HEK293 (cell line): ENCODE results near the gene SLC12A4.
A peak's percentile ranks its signal among the peaks of the same experiment; 100 is the strongest.

ENCODE experiments used
- CTCF ChIA-PET: fragments of 350-600 bp; formaldehyde crosslinking; extraction: SDS; loops from one replicate; lab custom pipeline; 2021; ENCODE audit warnings: antibody characterized with exemption; lab: Yijun Ruan, JAX
- POLR2A ChIA-PET: fragments of 300-600 bp; formaldehyde crosslinking; extraction: SDS; loops from one replicate; lab custom pipeline; 2020; ENCODE audit warnings: antibody characterized with exemption, inconsistent platforms; lab: Yijun Ruan, JAX
- H3K27ac ChIP-seq: fragments of 200-500 bp; sonication (Bioruptor generic); 2 replicates; pipeline ENCODE4 v1.5.1; 2014; ENCODE audit warnings: low read depth, low read length, control low read depth, inconsistent platforms; ENCODE audit errors: extremely low read depth
- H3K36me3 ChIP-seq, 2 experiments: fragments of 200-500 bp in 1 of 2; sonication (Bioruptor generic) in 1 of 2; 1 replicate in 1 of 2; 2 replicates in 1 of 2; pipeline ENCODE4 v1.5.1; 2014 to 2017; ENCODE audit warnings: inconsistent platforms in 2 of 2, low read length in 2 of 2; ENCODE audit not compliant: control insufficient read depth in 2 of 2, insufficient read depth in 1 of 2
- H3K4me1 ChIP-seq: fragments of 200-500 bp; sonication (Bioruptor generic); 2 replicates; pipeline ENCODE4 v1.5.1; 2014; ENCODE audit warnings: mild to moderate bottlenecking, low read length, inconsistent platforms; ENCODE audit not compliant: control insufficient read depth, insufficient read depth
- H3K4me3 ChIP-seq: 2 replicates; pipeline ENCODE4 v1.5.1; 2011; ENCODE audit warnings: low read depth, mild to moderate bottlenecking, control low read depth, low read length, moderate library complexity
- H3K9me3 ChIP-seq: fragments of 200-500 bp; sonication (Bioruptor generic); 2 replicates; pipeline ENCODE4 v1.5.1; 2014; ENCODE audit warnings: low read depth, low read length, inconsistent platforms; ENCODE audit not compliant: control insufficient read depth, insufficient read depth
- MYNN ChIP-seq: fragments of 450-650 bp; formaldehyde crosslinking; IDR thresholded peaks from 2 replicates; pipeline ENCODE4 v1.5.1; 2016; ENCODE audit warnings: missing biosample characterization, missing genetic modification characterization, borderline replicate concordance
- PRDM1 ChIP-seq: fragments of 450-650 bp; formaldehyde crosslinking; IDR thresholded peaks from 2 replicates; pipeline ENCODE4; 2016; ENCODE audit warnings: missing biosample characterization, missing genetic modification characterization
- REPIN1 ChIP-seq: fragments of 450-650 bp; formaldehyde crosslinking; IDR thresholded peaks from 2 replicates; pipeline ENCODE4 v1.5.1; 2017; ENCODE audit warnings: missing biosample characterization, missing genetic modification characterization, low read depth
- SCRT1 ChIP-seq: fragments of 450-650 bp; formaldehyde crosslinking; IDR thresholded peaks from 2 replicates; pipeline ENCODE4 v1.5.1; 2016; ENCODE audit warnings: missing biosample characterization, missing genetic modification characterization, borderline replicate concordance
- SCRT2 ChIP-seq: fragments of 450-650 bp; formaldehyde crosslinking; IDR thresholded peaks from 2 replicates; pipeline ENCODE4 v1.5.1; 2016; ENCODE audit warnings: missing biosample characterization, missing genetic modification characterization
- ZBTB20 ChIP-seq: fragments of 450-650 bp; formaldehyde crosslinking; IDR thresholded peaks from 2 replicates; pipeline ENCODE4 v1.5.1; 2016; ENCODE audit warnings: missing biosample characterization, missing genetic modification characterization
- ZFHX2 ChIP-seq: fragments of 450-650 bp; formaldehyde crosslinking; conservative IDR thresholded peaks from 2 replicates; pipeline ENCODE4 v1.5.1; 2016; ENCODE audit warnings: missing biosample characterization, missing genetic modification characterization
- ZFP41 ChIP-seq: fragments of 450-650 bp; formaldehyde crosslinking; IDR thresholded peaks from 2 replicates; pipeline ENCODE4 v1.5.1; 2016; ENCODE audit warnings: missing biosample characterization, missing genetic modification characterization, borderline replicate concordance
- ZIC2 ChIP-seq: fragments of 450-650 bp; formaldehyde crosslinking; IDR thresholded peaks from 2 replicates; pipeline ENCODE4 v1.5.1; 2016; ENCODE audit warnings: missing biosample characterization, missing genetic modification characterization
- ZNF214 ChIP-seq: fragments of 450-650 bp; formaldehyde crosslinking; IDR thresholded peaks from 2 replicates; pipeline ENCODE4 v1.5.1; 2017; ENCODE audit warnings: missing biosample characterization, mild to moderate bottlenecking, missing genetic modification characterization, borderline replicate concordance
- ZNF335 ChIP-seq: fragments of 450-650 bp; formaldehyde crosslinking; conservative IDR thresholded peaks from 2 replicates; pipeline ENCODE4 v1.5.1; 2016; ENCODE audit warnings: missing biosample characterization, missing genetic modification characterization
- ZNF341 ChIP-seq: fragments of 450-650 bp; formaldehyde crosslinking; IDR thresholded peaks from 2 replicates; pipeline ENCODE4; 2016; ENCODE audit warnings: low read depth, missing biosample characterization, missing genetic modification characterization
- ZNF423 ChIP-seq: fragments of 450-650 bp; formaldehyde crosslinking; IDR thresholded peaks from 2 replicates; pipeline ENCODE4 v1.5.1; 2016; ENCODE audit warnings: missing biosample characterization, missing genetic modification characterization
- ZNF549 ChIP-seq: fragments of 450-650 bp; IDR thresholded peaks from 2 replicates; pipeline ENCODE4 v1.5.1; 2018; ENCODE audit warnings: missing biosample characterization, missing genetic modification characterization, mild to moderate bottlenecking, inconsistent platforms, moderate library complexity
- ZNF596 ChIP-seq: fragments of 450-650 bp; IDR thresholded peaks from 2 replicates; pipeline ENCODE4 v1.5.0; 2018; ENCODE audit warnings: missing biosample characterization, mild to moderate bottlenecking, missing genetic modification characterization, moderate library complexity
- ZNF707 ChIP-seq: fragments of 450-650 bp; formaldehyde crosslinking; IDR thresholded peaks from 2 replicates; pipeline ENCODE4 v1.5.1; 2016; ENCODE audit warnings: missing biosample characterization, missing genetic modification characterization
- ZNF791 ChIP-seq: fragments of 450-650 bp; formaldehyde crosslinking; IDR thresholded peaks from 2 replicates; pipeline ENCODE4 v1.5.1; 2016; ENCODE audit warnings: missing biosample characterization, missing genetic modification characterization
- TF ChIP-seq, protein P1 (sequence below): fragments of 450-650 bp; formaldehyde crosslinking; IDR thresholded peaks from 2 replicates; pipeline ENCODE4 v1.5.1; 2016; ENCODE audit warnings: missing biosample characterization, missing genetic modification characterization
- TF ChIP-seq, protein P2 (sequence below): fragments of 450-650 bp; formaldehyde crosslinking; IDR thresholded peaks from 2 replicates; pipeline ENCODE4 v1.5.1; 2016; ENCODE audit warnings: missing biosample characterization, missing genetic modification characterization
- TF ChIP-seq, protein P3 (sequence below): fragments of 450-650 bp; formaldehyde crosslinking; IDR thresholded peaks from 2 replicates; pipeline ENCODE4 v1.5.1; 2017; ENCODE audit warnings: missing biosample characterization, missing genetic modification characterization
- TF ChIP-seq, protein P4 (sequence below): fragments of 450-650 bp; formaldehyde crosslinking; IDR thresholded peaks from 2 replicates; pipeline ENCODE4 v1.5.1; 2016; ENCODE audit warnings: missing biosample characterization, missing genetic modification characterization
- TF ChIP-seq, protein P5 (sequence below): fragments of 450-650 bp; formaldehyde crosslinking; IDR thresholded peaks from 2 replicates; pipeline ENCODE4 v1.5.1; 2016; ENCODE audit warnings: missing biosample characterization, missing genetic modification characterization

Gene SLC12A4

DNA sequence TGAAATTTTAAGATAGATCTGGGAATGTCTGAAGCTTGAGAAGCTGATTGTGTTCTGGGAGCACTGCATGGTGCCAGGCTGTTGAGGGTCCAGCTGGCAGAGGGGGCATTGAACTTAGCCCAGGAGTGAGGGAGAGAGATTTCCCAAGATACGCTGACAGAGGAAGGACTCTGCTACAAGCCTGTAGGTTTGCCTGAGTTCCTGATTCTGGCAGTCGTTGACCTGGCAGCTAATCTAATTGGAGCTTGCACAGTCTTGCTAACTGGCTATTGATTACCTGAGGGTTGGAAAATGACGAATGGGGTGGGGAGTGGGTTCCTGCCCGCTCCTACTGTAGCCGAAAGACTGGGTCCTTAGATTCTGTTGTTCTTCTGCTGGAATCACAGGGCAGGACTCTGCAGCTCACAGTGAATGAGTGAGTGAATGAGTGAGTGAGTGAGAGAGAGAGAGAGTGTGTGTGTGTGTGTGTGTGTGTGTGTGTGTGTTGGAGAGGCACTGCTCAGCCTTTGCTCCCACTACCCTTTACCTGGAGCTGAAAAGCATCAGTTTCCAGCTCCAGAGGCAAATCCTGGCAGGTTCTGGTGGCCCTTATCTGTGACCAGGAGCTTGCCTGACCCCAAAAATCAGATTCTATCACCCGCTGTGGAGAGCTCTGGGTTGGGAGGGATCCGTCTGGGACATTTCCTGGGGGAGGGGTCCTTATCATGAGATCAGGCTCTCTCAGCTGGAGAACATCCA is 53.5 kb downstream of the SLC12A4 start:
- no peaks in the 10 kb centered on the region for H3K9me3 ChIP-seq
- no peak overlapping the region for H3K27ac ChIP-seq
- no peaks in the 10 kb centered on the region for H3K4me1 ChIP-seq
- POLR2A ChIA-PET: interaction anchor here (0.6 to 1.5 kb wide), 3 partner anchors 21 to 154 kb away, joined by 3 to 4 read pairs (median 4); no protein-coding TSS in a partner anchor
- peaks cover 0 to 60% of the 10 kb centered on the region in 2 experiments; a peak in 2 of 3 replicates for H3K36me3 ChIP-seq
- H3K4me3 ChIP-seq: no peak overlapping the region
- CTCF ChIA-PET: interaction anchor here (0.6 to 1.3 kb wide), 6 partner anchors 10 to 150 kb away, joined by 3 to 5 read pairs (median 4); no protein-coding TSS in a partner anchor
- TF ChIP-seq ZNF596 (tag by site-specific recombination) (no peak), ZNF341 (tag by site-specific recombination) (no peak), ZFHX2 (tag by site-specific recombination) (no peak), REPIN1 (no peak), PRDM1 (tag by site-specific recombination) (peak; percentile 88), ZNF549 (tag by site-specific recombination) (no peak), ZNF214 (tag by site-specific recombination) (no peak), ZNF707 (tag by site-specific recombination) (no peak), ZBTB20 (tag by site-specific recombination) (no peak), ZFP41 (tag by site-specific recombination) (no peak), SCRT1 (tag by site-specific recombination) (0 out of 2 replicates have a peak, but pooled peaks have one; percentile 49), ZNF791 (no peak), SCRT2 (tag by site-specific recombination) (peak; percentile 78; the same call in 1 of the 2 replicates), ZNF423 (tag by site-specific recombination) (no peak), MYNN (tag by site-specific recombination) (no peak)
- TF ChIP-seq, protein P1, sequence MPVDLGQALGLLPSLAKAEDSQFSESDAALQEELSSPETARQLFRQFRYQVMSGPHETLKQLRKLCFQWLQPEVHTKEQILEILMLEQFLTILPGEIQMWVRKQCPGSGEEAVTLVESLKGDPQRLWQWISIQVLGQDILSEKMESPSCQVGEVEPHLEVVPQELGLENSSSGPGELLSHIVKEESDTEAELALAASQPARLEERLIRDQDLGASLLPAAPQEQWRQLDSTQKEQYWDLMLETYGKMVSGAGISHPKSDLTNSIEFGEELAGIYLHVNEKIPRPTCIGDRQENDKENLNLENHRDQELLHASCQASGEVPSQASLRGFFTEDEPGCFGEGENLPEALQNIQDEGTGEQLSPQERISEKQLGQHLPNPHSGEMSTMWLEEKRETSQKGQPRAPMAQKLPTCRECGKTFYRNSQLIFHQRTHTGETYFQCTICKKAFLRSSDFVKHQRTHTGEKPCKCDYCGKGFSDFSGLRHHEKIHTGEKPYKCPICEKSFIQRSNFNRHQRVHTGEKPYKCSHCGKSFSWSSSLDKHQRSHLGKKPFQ (tag by site-specific recombination): no peak
- TF ChIP-seq, protein P2, sequence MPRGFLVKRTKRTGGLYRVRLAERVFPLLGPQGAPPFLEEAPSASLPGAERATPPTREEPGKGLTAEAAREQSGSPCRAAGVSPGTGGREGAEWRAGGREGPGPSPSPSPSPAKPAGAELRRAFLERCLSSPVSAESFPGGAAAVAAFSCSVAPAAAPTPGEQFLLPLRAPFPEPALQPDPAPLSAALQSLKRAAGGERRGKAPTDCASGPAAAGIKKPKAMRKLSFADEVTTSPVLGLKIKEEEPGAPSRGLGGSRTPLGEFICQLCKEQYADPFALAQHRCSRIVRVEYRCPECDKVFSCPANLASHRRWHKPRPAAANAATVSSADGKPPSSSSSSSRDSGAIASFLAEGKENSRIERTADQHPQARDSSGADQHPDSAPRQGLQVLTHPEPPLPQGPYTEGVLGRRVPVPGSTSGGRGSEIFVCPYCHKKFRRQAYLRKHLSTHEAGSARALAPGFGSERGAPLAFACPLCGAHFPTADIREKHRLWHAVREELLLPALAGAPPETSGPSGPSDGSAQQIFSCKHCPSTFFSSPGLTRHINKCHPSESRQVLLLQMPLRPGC (tag by site-specific recombination): no peak
- TF ChIP-seq, protein P3, sequence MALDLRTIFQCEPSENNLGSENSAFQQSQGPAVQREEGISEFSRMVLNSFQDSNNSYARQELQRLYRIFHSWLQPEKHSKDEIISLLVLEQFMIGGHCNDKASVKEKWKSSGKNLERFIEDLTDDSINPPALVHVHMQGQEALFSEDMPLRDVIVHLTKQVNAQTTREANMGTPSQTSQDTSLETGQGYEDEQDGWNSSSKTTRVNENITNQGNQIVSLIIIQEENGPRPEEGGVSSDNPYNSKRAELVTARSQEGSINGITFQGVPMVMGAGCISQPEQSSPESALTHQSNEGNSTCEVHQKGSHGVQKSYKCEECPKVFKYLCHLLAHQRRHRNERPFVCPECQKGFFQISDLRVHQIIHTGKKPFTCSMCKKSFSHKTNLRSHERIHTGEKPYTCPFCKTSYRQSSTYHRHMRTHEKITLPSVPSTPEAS (tag by site-specific recombination): peak; percentile 61

DNA sequence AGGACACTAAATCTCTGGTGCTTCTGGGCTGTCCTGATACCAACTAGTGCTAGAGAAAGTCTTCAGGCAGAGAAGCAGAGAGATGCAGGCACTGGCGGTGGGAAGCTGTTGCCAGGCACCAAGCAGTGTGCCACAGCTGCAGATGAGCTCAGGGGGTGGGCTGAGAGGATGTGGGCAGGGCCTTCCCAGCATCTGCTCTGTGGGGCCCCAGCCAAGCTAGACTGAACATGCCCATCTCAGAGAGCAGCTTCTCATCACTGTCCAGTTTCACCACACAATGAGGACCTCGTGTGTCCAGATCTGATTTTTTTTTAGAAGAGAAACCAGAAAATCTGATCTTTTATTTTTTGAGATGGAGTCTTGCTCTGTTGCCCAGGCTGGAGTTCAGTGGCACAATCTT is 58.3 kb downstream of the SLC12A4 start:
- 0 out of 2 replicates have a peak, but pooled peaks have one; percentile 28 for TF ChIP-seq ZFHX2 (tag by site-specific recombination)
- TF ChIP-seq, protein P4, sequence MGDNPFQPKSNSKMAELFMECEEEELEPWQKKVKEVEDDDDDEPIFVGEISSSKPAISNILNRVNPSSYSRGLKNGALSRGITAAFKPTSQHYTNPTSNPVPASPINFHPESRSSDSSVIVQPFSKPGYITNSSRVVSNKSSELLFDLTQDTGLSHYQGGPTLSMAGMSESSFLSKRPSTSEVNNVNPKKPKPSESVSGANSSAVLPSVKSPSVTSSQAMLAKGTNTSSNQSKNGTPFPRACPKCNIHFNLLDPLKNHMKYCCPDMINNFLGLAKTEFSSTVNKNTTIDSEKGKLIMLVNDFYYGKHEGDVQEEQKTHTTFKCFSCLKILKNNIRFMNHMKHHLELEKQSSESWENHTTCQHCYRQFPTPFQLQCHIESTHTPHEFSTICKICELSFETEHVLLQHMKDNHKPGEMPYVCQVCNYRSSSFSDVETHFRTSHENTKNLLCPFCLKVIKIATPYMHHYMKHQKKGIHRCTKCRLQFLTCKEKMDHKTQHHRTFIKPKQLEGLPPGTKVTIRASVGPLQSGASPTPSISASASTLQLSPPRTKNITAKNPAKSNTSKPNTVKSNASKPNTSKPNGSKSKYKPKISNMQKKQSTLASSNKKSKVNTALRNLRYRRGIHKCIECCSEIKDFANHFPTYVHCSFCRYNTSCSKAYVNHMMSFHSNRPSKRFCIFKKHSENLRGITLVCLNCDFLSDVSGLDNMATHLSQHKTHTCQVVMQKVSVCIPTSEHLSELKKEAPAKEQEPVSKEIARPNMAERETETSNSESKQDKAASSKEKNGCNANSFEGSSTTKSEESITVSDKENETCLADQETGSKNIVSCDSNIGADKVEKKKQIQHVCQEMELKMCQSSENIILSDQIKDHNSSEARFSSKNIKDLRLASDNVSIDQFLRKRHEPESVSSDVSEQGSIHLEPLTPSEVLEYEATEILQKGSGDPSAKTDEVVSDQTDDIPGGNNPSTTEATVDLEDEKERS (tag by site-specific recombination): no peak
- TF ChIP-seq, protein P5, sequence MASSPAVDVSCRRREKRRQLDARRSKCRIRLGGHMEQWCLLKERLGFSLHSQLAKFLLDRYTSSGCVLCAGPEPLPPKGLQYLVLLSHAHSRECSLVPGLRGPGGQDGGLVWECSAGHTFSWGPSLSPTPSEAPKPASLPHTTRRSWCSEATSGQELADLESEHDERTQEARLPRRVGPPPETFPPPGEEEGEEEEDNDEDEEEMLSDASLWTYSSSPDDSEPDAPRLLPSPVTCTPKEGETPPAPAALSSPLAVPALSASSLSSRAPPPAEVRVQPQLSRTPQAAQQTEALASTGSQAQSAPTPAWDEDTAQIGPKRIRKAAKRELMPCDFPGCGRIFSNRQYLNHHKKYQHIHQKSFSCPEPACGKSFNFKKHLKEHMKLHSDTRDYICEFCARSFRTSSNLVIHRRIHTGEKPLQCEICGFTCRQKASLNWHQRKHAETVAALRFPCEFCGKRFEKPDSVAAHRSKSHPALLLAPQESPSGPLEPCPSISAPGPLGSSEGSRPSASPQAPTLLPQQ (tag by site-specific recombination): 0 out of 2 replicates have a peak, but pooled peaks have one; percentile 24
- peak; percentile 62 for TF ChIP-seq ZIC2 (tag by site-specific recombination)
- TF ChIP-seq ZNF335 (tag by site-specific recombination): 0 out of 2 replicates have a peak, but pooled peaks have one; percentile 17
- TF ChIP-seq, all 188 proteins: peak for 4
- CTCF ChIA-PET: interaction anchor here (0.6 kb wide), 1 partner anchor 19 kb away, joined by 3 read pairs; no protein-coding TSS in a partner anchor

More for the DNA sequence above, 58.3 kb downstream of the SLC12A4 start:
- H3K9me3 ChIP-seq: no peaks in the 10 kb centered on the region
- H3K27ac ChIP-seq: no peak overlapping the region
- H3K4me3 ChIP-seq: no peak overlapping the region
- peaks cover 0 to 41% of the 10 kb centered on the region in 2 experiments; a peak in 2 of 3 replicates for H3K36me3 ChIP-seq
- H3K4me1 ChIP-seq: no peaks in the 10 kb centered on the region
- POLR2A ChIA-PET: no interaction called here
